ENCODE results near the gene APPL1.

The APPL1 gene

DNA sequence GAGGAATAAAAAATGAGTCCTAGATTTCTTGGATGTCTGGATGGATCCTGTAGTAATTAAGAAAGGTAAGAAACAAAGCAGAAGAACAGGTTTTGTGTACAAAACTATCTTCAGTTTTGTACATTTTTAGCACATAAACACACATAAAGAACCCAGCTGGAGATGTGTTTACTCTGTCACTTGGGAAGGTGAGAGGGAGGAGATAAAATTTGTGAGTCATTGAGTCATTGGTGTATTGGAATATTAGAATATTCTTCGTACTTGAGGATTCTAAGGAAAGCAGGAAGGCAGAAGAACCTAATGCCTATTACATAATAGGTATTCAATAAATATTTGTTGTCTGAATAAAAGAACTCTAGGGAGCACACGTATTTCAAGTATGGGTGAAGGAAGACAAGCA, 17.4 kb downstream of the APPL1 start:
- Mint-ChIP-seq H3K4me1 (no peaks in the 10 kb centered on the region), H3K36me3 (peaks cover 74% of the 10 kb centered on the region), H3K27me3 (no peaks in the 10 kb centered on the region), H3K9me3 (no peaks in the 10 kb centered on the region), H3K4me3 (no peak overlapping the region), H3K27ac (no peak overlapping the region)
- no peak for ATAC-seq

DNA sequence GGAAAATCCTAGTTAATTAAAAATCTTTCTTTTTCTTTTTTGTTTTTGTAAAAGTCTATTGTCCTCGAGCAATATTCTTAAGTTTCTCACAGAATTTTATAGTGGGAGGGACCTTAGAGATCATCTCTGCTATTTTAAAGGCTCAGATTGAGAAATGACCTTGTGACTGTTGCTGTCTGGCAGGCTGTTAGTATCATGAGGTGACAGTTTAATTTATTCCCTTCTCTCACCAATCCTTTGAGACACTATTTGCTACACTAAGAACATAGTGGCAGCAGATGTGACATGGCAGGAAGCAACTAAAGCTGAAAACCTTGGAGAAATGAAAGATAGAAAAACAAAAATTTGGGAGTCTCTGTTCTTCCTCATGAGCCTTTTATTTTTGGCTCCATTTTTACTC, 24.9 kb downstream of the APPL1 start:
- H3K4me1 Mint-ChIP-seq: no peaks in the 10 kb centered on the region
- H3K4me3 Mint-ChIP-seq: no peak overlapping the region
- no peak for ATAC-seq
- no peak overlapping the region for H3K27ac Mint-ChIP-seq
- no peaks in the 10 kb centered on the region for H3K27me3 Mint-ChIP-seq
- H3K9me3 Mint-ChIP-seq: no peaks in the 10 kb centered on the region
- peaks cover 49% of the 10 kb centered on the region for H3K36me3 Mint-ChIP-seq

DNA sequence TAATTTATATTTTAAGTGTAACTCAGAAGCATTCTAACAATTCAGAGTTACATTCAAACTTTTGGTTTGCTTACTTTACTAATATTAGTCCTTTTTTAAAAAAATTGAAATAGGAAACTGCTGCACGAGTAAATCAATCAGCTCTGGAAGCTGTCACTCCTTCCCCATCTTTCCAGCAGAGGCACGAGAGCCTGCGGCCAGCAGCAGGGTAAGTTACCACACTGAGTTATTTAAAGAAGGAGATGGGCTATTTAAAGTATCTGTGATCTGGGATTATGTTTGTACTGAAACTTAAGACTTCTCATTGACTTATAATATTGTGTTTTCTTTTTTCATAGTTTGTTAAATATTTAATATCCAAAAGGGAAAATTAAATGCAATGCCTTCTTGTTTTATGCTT, 29.3 kb downstream of the APPL1 start:
- Mint-ChIP-seq H3K36me3 (peaks cover 64% of the 10 kb centered on the region), H3K27me3 (no peaks in the 10 kb centered on the region)
- ATAC-seq: no peak

DNA sequence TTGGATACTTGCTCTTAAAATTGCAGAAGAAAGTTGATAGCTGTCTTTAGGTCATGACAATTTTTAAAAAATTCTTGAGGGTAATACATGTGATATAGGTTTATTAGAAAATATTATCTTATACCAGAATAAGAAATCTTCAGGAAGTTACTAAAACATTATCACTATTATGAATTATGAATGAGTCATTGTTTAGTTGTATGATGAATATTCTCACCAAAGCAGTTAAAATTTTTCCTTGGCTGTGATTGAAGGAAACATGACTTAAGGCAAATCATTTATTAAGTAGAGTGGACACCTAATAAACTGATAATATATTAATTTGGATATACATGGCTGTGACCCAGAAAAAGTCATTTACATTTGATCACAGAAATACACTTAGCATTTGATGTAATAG, 30.1 kb downstream of the APPL1 start:
- Mint-ChIP-seq H3K27me3 (no peaks in the 10 kb centered on the region), H3K4me1 (no peaks in the 10 kb centered on the region)
- ATAC-seq: no peak

More for the DNA sequence above, 29.3 kb downstream of the APPL1 start:
- no peak overlapping the region for H3K4me3 Mint-ChIP-seq
- peaks cover 3% of the 10 kb centered on the region for H3K9me3 Mint-ChIP-seq
- H3K4me1 Mint-ChIP-seq: no peaks in the 10 kb centered on the region
- no peak overlapping the region for H3K27ac Mint-ChIP-seq

DNA sequence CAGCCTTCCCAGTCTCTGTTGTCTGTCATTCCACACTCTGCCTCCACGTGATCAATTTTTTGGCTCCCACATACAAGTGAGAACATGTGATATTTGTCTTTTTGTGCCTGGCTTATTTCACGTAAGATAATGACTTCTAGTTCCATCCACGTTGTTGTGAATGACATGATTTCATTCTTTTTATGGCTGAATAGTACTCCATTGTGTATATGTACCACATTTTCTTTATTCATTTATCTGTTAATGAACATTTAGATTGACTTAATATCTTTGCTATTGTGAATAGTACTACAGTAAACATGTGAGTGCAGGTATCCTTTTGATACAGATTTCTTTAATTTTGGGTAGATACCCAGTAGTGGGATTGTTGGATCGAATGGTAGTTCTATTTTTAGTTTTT, 33.6 kb downstream of the APPL1 start:
- H3K4me3 Mint-ChIP-seq: no peak overlapping the region
- no peak overlapping the region for H3K27ac Mint-ChIP-seq
- peaks cover 82% of the 10 kb centered on the region for H3K36me3 Mint-ChIP-seq
- H3K4me1 Mint-ChIP-seq: no peaks in the 10 kb centered on the region
- peaks cover 10% of the 10 kb centered on the region for H3K9me3 Mint-ChIP-seq
- no peak for ATAC-seq
- H3K27me3 Mint-ChIP-seq: no peaks in the 10 kb centered on the region

More for the DNA sequence above, 30.1 kb downstream of the APPL1 start:
- H3K27ac Mint-ChIP-seq: no peak overlapping the region
- peaks cover 6% of the 10 kb centered on the region for H3K9me3 Mint-ChIP-seq
- H3K4me3 Mint-ChIP-seq: no peak overlapping the region
- peaks cover 67% of the 10 kb centered on the region for H3K36me3 Mint-ChIP-seq

DNA sequence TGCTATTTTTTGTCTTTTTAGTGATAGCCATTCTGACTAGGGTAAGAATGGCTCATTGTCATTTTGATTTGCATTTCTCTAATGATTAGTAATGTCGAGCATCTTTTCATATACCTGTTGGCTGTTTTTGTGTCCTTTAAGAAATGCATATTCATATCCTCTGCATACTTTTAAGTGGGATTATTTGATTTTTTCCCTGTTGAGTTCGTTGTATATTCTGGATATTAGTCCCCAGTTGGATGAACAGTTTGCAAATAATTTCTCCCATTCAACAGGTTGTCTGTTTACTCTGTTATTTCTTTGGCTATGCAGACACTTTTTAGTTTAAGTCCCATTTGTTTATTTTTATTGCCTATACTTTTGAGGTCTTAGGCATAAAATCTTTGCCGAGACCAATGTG, 34.4 kb downstream of the APPL1 start:
- H3K27ac Mint-ChIP-seq: no peak overlapping the region
- peaks cover 90% of the 10 kb centered on the region for H3K36me3 Mint-ChIP-seq
- no peaks in the 10 kb centered on the region for H3K4me1 Mint-ChIP-seq
- no peak overlapping the region for H3K4me3 Mint-ChIP-seq
- ATAC-seq: no peak
- peaks cover 10% of the 10 kb centered on the region for H3K9me3 Mint-ChIP-seq
- H3K27me3 Mint-ChIP-seq: no peaks in the 10 kb centered on the region

DNA sequence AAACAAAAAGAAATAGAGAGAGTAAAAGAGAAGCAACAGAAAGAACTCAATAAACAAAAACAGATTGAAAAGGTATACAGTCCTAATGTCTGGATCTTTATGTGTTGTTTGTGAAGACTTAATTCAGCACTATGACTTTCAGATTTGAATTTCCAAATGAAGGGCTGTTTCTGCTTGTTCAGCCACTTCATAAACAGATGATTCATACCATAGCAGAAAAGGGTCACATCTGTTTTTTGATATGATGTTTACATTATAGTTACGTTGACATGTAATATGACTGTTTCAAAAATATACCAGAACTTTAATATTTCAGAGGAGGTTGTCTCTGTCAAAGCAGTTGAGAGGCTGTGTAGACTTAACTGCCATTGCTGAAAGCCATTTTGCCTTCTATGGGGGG, 40.9 kb downstream of the APPL1 start:
- Mint-ChIP-seq H3K4me1 (no peaks in the 10 kb centered on the region), H3K27ac (no peak overlapping the region), H3K27me3 (no peaks in the 10 kb centered on the region), H3K9me3 (peaks cover 1% of the 10 kb centered on the region), H3K4me3 (no peak overlapping the region), H3K36me3 (peaks cover 74% of the 10 kb centered on the region)
- no peak for ATAC-seq

DNA sequence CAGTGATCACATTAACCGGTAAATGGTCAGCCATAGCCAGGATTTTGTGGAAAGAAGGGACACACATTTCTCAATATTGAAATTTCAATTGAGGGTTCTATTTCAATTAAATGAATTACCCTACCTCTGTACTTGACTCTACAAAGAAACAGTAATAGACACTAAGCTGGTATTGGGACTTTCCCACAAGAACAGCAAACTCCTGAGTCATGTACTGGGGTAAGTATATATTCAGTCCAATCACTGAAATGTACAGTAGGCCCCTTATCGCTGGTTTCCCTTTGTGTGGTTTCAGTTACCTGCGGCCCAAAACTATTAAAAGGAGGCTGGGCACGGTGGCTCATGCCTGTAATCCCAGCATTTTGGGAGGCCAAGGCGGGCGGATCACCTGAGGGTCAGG, 47.3 kb downstream of the APPL1 start:
- Mint-ChIP-seq H3K27ac (no peak overlapping the region), H3K36me3 (peaks cover 20% of the 10 kb centered on the region), H3K4me3 (no peak overlapping the region), H3K27me3 (no peaks in the 10 kb centered on the region), H3K9me3 (no peaks in the 10 kb centered on the region), H3K4me1 (no peaks in the 10 kb centered on the region)
- ATAC-seq: no peak

DNA sequence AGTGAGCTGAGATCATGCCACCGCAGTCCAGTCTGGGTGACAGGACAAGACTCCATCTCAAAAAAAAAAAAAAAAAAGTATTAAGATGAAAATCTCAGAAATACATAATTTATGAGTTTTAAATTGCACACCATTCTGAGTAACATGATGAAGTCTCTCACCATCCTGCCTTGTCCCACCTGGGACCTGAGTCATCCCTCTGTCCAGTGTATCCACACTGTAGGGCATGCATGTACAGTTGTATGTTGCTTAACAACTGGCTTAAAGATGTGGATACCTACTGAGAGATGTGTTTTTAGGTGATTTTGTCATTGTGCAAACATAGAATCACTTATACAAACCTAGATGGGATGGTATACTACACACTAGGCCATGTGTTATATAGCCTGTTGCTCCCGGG, 47.9 kb downstream of the APPL1 start:
- Mint-ChIP-seq H3K4me1 (no peaks in the 10 kb centered on the region), H3K27me3 (no peaks in the 10 kb centered on the region), H3K27ac (no peak overlapping the region), H3K9me3 (peaks cover 2% of the 10 kb centered on the region), H3K36me3 (peaks cover 20% of the 10 kb centered on the region), H3K4me3 (no peak overlapping the region)
- ATAC-seq: no peak

DNA sequence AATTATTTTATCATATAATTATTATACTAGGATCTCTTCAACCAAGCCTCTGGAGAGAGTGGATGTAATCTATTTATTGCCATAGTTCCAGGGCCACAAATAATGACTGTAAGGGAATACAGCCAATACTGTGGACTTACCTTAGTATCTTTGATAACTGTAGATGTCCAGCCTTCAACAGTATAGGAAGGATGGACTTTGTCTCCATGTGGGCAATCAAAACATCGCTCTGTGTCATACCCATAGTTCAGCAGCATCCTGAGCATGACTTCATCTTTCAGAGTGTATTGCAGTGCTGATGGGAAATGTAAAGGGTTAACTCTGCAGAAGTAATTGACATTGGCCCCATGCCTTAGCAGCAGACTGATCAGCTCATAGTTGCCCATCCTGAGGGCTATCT, 50.7 kb downstream of the APPL1 start:
- H3K4me1 Mint-ChIP-seq: no peaks in the 10 kb centered on the region
- H3K27ac Mint-ChIP-seq: no peak overlapping the region
- no peaks in the 10 kb centered on the region for H3K27me3 Mint-ChIP-seq
- peaks cover 4% of the 10 kb centered on the region for H3K36me3 Mint-ChIP-seq
- H3K4me3 Mint-ChIP-seq: no peak overlapping the region
- peaks cover 3% of the 10 kb centered on the region for H3K9me3 Mint-ChIP-seq
- no peak for ATAC-seq

DNA sequence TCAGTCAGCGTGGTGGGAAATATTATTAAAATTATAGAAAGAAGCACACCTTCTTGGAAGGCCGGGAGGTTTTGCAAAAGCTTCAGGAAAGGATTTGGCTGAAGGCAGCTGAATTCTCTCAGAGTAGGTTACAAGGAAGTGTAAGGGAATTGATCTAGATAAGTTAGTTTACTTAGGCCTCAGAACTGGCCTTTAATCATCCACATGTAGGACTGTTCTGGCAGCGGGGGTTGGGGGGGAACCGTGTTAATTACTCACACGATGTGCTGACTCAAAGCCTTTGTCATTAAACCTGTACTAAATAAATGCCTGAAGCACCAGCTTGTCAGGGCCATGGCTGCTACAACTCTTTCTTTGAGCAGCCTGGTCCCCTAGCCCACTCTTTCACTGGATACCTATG, 52.2 kb downstream of the APPL1 start:
- peaks cover 3% of the 10 kb centered on the region for H3K9me3 Mint-ChIP-seq
- H3K27ac Mint-ChIP-seq: no peak overlapping the region
- no peak for ATAC-seq
- H3K4me3 Mint-ChIP-seq: no peak overlapping the region
- H3K4me1 Mint-ChIP-seq: no peaks in the 10 kb centered on the region
- no peaks in the 10 kb centered on the region for H3K27me3 Mint-ChIP-seq
- H3K36me3 Mint-ChIP-seq: no peaks in the 10 kb centered on the region

DNA sequence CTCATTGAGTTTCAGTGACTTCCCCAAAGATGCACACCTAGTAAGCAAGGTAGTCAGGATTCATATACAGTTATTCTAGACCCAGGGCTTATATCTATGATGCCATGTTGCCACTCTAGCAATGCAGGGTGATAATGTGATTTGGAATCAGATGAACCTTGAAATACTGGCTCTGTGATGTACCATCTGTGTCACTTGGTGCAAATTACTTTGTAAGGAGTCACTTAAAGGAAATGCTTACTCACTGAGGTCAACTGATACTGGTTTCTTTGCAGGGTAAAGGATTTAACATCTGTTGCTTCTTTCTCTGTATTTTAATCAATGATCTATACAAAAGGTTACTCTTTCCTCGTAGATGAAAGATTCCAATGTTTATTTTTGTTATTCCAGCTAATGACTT, 54.2 kb downstream of the APPL1 start:
- H3K27ac Mint-ChIP-seq: no peak overlapping the region
- ATAC-seq: no peak
- H3K27me3 Mint-ChIP-seq: no peaks in the 10 kb centered on the region
- no peaks in the 10 kb centered on the region for H3K4me1 Mint-ChIP-seq
- no peak overlapping the region for H3K4me3 Mint-ChIP-seq
- H3K9me3 Mint-ChIP-seq: peaks cover 4% of the 10 kb centered on the region
- peaks cover 3% of the 10 kb centered on the region for H3K36me3 Mint-ChIP-seq

DNA sequence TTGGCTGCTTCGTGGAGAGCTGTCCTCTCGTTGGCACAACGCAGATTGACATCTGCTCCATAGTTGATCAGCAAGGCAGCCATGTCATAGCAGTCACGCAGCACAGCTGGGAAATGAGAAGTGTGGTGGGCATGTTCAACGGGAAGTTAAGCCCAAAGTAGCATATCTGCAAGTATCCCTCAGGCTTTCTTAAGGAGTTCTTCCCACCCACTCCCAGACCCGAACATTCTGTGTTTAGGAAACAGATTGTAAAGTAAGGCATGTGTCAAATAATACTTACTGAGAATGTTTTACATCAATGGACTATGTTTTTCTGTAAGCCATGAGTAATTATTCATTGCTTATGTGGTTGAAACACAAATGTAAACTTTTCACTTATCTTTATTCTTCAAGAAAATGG, 55.8 kb downstream of the APPL1 start:
- Mint-ChIP-seq H3K4me3 (no peak overlapping the region), H3K27ac (no peak overlapping the region), H3K36me3 (peaks cover 6% of the 10 kb centered on the region), H3K27me3 (no peaks in the 10 kb centered on the region), H3K9me3 (peaks cover 5% of the 10 kb centered on the region), H3K4me1 (no peaks in the 10 kb centered on the region)
- ATAC-seq: no peak

DNA sequence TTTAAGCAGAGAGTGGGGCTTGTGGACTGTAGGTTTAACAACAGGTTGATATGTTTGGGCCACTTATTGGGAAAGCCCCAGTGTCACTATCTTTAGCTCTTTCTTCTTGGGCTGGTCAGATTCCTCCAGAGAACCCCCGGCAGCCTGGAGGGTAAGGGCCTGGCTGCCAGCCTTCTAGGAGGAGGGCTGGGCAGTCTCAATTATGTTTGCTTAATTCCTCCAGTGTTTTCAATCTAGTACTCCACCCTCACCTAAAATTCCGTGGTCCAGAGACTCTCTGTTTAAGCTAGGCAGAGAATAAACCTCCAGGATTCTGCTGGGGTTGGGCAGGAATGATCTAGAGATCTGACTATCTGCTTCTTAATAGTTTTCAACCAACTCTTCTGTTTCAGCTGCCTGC, 59.7 kb downstream of the APPL1 start:
- H3K4me1 Mint-ChIP-seq: no peaks in the 10 kb centered on the region

DNA sequence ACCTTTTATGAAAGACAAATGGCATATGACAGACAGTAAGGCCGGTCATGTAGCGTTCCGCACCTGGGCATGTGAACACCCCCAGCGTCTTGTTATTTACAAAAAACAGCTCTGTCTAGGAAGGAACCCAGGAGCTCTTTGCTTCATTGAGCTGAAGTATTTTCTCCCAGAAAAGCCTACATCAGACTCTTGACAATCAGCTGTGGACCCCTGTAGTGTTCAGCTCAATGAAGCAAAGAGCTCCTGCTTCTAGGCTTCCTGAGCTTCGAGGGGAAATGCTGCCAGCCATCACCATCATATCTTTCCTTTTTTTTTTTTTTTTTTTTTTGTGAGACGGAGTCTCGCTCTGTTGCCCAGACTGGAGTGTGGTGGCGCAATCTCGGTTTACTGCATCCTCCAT, 60.9 kb downstream of the APPL1 start:
- Mint-ChIP-seq H3K4me3 (no peak overlapping the region), H3K4me1 (no peaks in the 10 kb centered on the region), H3K27me3 (peaks cover 9% of the 10 kb centered on the region), H3K27ac (no peak overlapping the region), H3K36me3 (peaks cover 6% of the 10 kb centered on the region), H3K9me3 (peaks cover 2% of the 10 kb centered on the region)
- no peak for ATAC-seq

More for the DNA sequence above, 59.7 kb downstream of the APPL1 start:
- Mint-ChIP-seq H3K27me3 (peaks cover 9% of the 10 kb centered on the region), H3K36me3 (peaks cover 6% of the 10 kb centered on the region), H3K4me3 (no peak overlapping the region), H3K9me3 (peaks cover 2% of the 10 kb centered on the region), H3K27ac (no peak overlapping the region)
- no peak for ATAC-seq

DNA sequence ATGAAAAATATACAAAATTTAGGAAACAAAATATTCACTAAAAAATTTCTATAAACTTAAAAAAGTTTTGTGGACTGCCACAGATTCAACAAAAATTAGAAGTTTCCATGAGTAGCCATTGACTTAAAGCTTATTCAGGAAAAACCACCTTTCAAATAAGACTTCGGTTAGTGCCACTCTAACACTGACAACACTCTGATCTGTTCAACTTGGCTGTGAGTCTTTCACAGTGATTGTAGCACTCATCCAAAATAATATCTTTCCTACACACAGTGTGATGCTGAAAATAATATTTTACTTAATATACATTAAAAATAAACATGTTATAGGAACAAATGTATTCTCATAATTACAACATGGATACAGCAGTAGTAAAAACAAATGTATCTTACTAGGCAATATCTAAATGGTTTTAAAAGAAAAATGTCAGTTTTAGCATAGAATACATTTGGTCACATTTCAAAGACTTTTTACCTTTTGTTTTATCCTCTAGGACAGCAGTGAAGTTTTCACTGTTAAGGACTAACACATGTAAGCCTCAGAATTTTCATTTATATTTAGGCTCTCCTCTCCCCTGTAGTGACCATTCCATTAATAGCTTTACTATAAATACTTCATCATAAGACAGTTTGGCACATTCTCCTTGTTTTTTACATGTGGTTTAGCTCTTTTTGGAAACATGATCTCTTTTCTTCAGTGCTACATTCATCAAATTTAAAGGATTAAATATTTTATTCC, 64.8 kb downstream of the APPL1 start, which contains the start of gene ASB14:
Gene ASB14 (minus strand): TSS at position 527 of the 738 bp plus-strand sequence. CDS start 652 bp downstream, outside the sequence.
- Mint-ChIP-seq H3K27me3 (peaks cover 17% of the 10 kb centered on the region), H3K9me3 (no peaks in the 10 kb centered on the region), H3K36me3 (no peaks in the 10 kb centered on the region), H3K4me3 (no peak within 1 kb of the TSS), H3K4me1 (no peaks in the 10 kb centered on the region), H3K27ac (no peak within 1 kb of the TSS)
- ATAC-seq: no peak

All from stimulated activated memory B cell treated with anti-CD40 and anti-IgM and Interleukin-4, amounts not matched to agents 10 μg/mL and 1 μg/mL and 100 μg/mL, for 72 hours (primary cell).